ENCODE measurements around the gene MGMT.

DNA sequence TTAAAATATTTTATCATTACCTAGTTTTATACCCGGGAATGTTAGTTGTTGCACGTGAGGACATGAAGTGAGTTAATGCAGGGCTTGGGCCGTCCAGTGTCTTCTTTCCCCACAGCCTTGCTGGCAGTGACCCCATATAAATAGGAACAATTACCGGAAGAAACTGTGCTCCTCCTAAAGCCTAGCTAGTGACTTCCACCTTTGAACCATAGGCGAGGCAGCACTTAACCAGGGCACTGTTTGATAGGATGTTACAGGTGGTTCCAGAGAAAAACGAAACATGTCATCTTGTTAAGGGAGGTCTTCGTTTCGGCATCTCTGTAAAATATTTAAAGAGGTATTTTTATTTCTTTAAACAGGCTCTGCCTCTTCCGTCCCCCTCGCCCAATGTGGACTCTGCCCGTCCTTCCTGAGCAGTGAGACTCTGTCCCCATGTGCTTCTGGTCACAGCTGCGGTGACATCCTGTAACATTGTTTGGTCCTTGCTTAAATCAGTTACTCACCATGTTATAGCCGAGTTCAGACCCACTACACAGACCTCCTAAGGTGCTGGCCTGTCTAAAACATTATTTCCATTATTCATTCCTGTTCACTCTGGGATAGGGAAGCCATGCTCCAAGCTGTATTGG, 145.6 kb downstream of the MGMT start:
- TF ChIP-seq, protein P1, sequence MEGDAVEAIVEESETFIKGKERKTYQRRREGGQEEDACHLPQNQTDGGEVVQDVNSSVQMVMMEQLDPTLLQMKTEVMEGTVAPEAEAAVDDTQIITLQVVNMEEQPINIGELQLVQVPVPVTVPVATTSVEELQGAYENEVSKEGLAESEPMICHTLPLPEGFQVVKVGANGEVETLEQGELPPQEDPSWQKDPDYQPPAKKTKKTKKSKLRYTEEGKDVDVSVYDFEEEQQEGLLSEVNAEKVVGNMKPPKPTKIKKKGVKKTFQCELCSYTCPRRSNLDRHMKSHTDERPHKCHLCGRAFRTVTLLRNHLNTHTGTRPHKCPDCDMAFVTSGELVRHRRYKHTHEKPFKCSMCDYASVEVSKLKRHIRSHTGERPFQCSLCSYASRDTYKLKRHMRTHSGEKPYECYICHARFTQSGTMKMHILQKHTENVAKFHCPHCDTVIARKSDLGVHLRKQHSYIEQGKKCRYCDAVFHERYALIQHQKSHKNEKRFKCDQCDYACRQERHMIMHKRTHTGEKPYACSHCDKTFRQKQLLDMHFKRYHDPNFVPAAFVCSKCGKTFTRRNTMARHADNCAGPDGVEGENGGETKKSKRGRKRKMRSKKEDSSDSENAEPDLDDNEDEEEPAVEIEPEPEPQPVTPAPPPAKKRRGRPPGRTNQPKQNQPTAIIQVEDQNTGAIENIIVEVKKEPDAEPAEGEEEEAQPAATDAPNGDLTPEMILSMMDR (IDR thresholded peaks at IDR 0.05; ENCODE audit: poor library complexity, severe bottlenecking): no peak
- TF ChIP-seq RAD21 (conservative IDR thresholded peaks at IDR 0.05): no peak

Measured in neural cell (in vitro differentiated cells).